GM12865 (cell line): Measurements from ENCODE around the gene ANKRD9.

Experiments
- DNase-seq: peaks from one replicate; pipeline ENCODE4 v3.0.0; 2010; ENCODE audit warnings: low read depth
- H3K4me3 ChIP-seq: 2 replicates; pipeline ENCODE4 v1.5.1; 2011; ENCODE audit warnings: mild to moderate bottlenecking, low read depth, low read length, control low read depth
- CTCF ChIP-seq: IDR thresholded peaks from 2 replicates; pipeline ENCODE4 v1.5.1; 2011; ENCODE audit warnings: low read length, control low read depth, low read depth, inconsistent platforms; ENCODE audit not compliant: insufficient read depth; ENCODE audit errors: missing control alignments

Gene ANKRD9

GRCh38 chr14:102487204-102487577, 22.4 kb downstream of the ANKRD9 start:
- H3K4me3 ChIP-seq, result no peak overlapping the region
- DNase-seq, result no peak
- TF ChIP-seq CTCF, result no peak

- TF ChIP-seq CTCF, result no peak
- no peak for DNase-seq
- no peak overlapping the region for H3K4me3 ChIP-seq
Measured at GRCh38 chr14:102486513-102487203, 22.9 kb downstream of the ANKRD9 start.

- TF ChIP-seq CTCF, result no peak
- H3K4me3 ChIP-seq, result no peak overlapping the region
Measured at GRCh38 chr14:102485693-102486512, 23.7 kb downstream of the ANKRD9 start.

GRCh38 chr14:102484316-102484715, 25.3 kb downstream of the ANKRD9 start:
- H3K4me3 ChIP-seq, result no peak overlapping the region
- no peak for DNase-seq
- TF ChIP-seq CTCF, result no peak

More at GRCh38 chr14:102485693-102486512, 23.7 kb downstream of the ANKRD9 start:
- DNase-seq, result no peak

GRCh38 chr14:102481791-102482238, 27.8 kb downstream of the ANKRD9 start:
- no peak for DNase-seq
- no peak for TF ChIP-seq CTCF
- no peak overlapping the region for H3K4me3 ChIP-seq

GRCh38 chr14:102481371-102481770, 28.2 kb downstream of the ANKRD9 start:
- DNase-seq, result no peak
- H3K4me3 ChIP-seq, result no peak overlapping the region
- no peak for TF ChIP-seq CTCF
